ENCODE results near the gene PLAAT2. TPM values are rescaled to one million over a fixed set of nuclear protein-coding genes. Genes with fewer than 3 reads are reported as not detected.
"Not testable (repeated sequence)": the region's sequence is repeated elsewhere in the genome, so short reads cannot be mapped to it uniquely, and the experiment has no call there.

PLAAT2 gene
- total RNA-seq, 2 experiments from 2014 or later, result 0.57 TPM; not detected in 1

DNA sequence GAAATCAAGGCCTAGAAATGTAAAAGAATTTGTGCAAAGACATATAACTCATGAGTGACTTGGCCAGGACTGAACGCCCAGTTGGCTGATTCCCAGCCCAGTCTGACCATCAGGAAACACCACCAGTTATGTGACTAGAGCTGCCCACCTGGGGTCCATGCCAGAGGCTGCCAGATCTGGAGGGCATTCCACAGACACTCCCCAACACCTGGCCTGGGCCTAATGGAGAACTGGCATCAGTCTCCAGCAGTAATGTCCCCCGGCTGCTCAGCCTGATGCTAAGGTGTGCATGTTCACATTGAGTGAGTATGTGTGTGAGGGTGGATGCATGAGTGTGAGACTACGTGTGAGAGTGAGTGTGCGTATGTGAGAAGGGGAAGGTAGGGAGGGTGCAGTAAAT, 35.4 kb upstream of the PLAAT2 start:
- Mint-ChIP-seq H3K9me3 (ENCODE audit: insufficient read depth) (no peaks in the 10 kb centered on the region), H3K27me3 (ENCODE audit: low read depth) (no peaks in the 10 kb centered on the region), H3K36me3 (ENCODE audit: low read depth) (no peaks in the 10 kb centered on the region), H3K4me1 (ENCODE audit: low read depth) (no peaks in the 10 kb centered on the region), H3K27ac (no peak overlapping the region), H3K4me3 (no peak overlapping the region)
- POLR2A ChIA-PET, result no interaction called here
- CTCF ChIA-PET, result no interaction called here
- DNase-seq, result no peak
- ATAC-seq, result no peak

- Mint-ChIP-seq H3K27ac (no peak overlapping the region), H3K4me1 (ENCODE audit: low read depth) (no peaks in the 10 kb centered on the region), H3K36me3 (ENCODE audit: low read depth) (no peaks in the 10 kb centered on the region), H3K27me3 (ENCODE audit: low read depth) (no peaks in the 10 kb centered on the region), H3K4me3 (no peak overlapping the region), H3K9me3 (ENCODE audit: insufficient read depth) (no peaks in the 10 kb centered on the region)
- POLR2A ChIA-PET, result no interaction called here
- CTCF ChIA-PET, result no interaction called here
- ATAC-seq (no peak), DNase-seq (no peak)
Measured at GRCh38 chr11:63595296-63595695, 32.1 kb upstream of the PLAAT2 start.

GRCh38 chr11:63592975-63593395, 29.8 kb upstream of the PLAAT2 start:
- ChIA-PET CTCF (interaction anchor here (0.8 to 2.9 kb wide), 3 partner anchors 10 to 113 kb away, joined by 3 to 7 read pairs (median 5); no protein-coding TSS in a partner anchor), POLR2A (no interaction called here)
- ATAC-seq, result no peak
- Mint-ChIP-seq H3K4me3 (no peak overlapping the region), H3K9me3 (ENCODE audit: insufficient read depth) (no peaks in the 10 kb centered on the region), H3K27ac (no peak overlapping the region), H3K4me1 (ENCODE audit: low read depth) (no peaks in the 10 kb centered on the region), H3K36me3 (ENCODE audit: low read depth) (no peaks in the 10 kb centered on the region), H3K27me3 (ENCODE audit: low read depth) (no peaks in the 10 kb centered on the region)
- DNase-seq, result no peak

DNA sequence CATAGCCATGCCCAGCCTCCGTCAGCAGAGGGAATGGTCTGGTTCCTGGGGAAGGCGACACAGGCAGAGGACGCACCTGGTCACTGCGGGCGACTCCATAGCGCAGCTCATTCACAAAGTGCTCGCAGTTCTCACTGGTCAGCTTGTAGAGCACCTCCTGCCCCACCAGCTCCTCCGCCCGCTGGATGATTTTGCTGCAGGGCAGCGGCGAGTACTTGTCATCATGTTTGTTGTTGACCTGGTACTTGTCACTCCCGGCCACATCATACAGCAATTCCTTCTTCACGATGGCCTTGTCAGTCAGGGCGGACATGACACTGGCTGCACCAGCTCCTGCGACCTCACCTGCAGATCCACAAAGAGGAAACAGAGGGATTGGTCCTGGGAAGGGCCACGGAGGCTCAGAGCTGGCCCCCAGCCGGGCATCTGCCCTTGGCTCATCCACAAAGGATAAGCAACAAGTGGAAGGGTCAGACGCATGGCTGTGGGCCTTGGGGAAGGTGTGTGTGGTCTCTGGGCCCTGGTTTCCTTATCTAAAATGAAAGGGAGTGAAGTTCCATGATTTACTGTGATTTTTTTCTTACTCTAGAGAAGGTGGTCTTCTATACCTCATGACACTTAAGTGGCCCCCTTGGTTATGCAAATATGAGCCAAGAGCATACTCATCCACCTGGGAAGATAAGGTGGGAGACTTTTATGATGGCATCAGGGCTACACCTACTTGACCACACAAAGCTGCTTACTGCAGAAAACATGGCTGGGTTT, 27.0 kb upstream of the PLAAT2 start:
- Mint-ChIP-seq H3K4me3 (no peak overlapping the region), H3K9me3 (ENCODE audit: insufficient read depth) (no peaks in the 10 kb centered on the region), H3K36me3 (ENCODE audit: low read depth) (no peaks in the 10 kb centered on the region), H3K27ac (no peak overlapping the region), H3K4me1 (ENCODE audit: low read depth) (no peaks in the 10 kb centered on the region), H3K27me3 (ENCODE audit: low read depth) (no peaks in the 10 kb centered on the region)
- ChIA-PET POLR2A (no interaction called here), CTCF (interaction anchor here (1.5 kb wide), 1 partner anchor 28 kb away, joined by 3 read pairs; no protein-coding TSS in a partner anchor)
- DNase-seq, result no peak
- ATAC-seq, result no peak

GRCh38 chr11:63589000-63589399, 25.8 kb upstream of the PLAAT2 start:
- Mint-ChIP-seq H3K27ac (no peak overlapping the region), H3K4me1 (ENCODE audit: low read depth) (no peaks in the 10 kb centered on the region), H3K4me3 (no peak overlapping the region), H3K36me3 (ENCODE audit: low read depth) (no peaks in the 10 kb centered on the region), H3K9me3 (ENCODE audit: insufficient read depth) (no peaks in the 10 kb centered on the region), H3K27me3 (ENCODE audit: low read depth) (no peaks in the 10 kb centered on the region)
- POLR2A ChIA-PET, result no interaction called here
- ATAC-seq, result no peak
- no peak for DNase-seq
- CTCF ChIA-PET, result interaction anchor here (1.4 kb wide), 1 partner anchor 149 kb away, joined by 4 read pairs; no protein-coding TSS in a partner anchor

DNA sequence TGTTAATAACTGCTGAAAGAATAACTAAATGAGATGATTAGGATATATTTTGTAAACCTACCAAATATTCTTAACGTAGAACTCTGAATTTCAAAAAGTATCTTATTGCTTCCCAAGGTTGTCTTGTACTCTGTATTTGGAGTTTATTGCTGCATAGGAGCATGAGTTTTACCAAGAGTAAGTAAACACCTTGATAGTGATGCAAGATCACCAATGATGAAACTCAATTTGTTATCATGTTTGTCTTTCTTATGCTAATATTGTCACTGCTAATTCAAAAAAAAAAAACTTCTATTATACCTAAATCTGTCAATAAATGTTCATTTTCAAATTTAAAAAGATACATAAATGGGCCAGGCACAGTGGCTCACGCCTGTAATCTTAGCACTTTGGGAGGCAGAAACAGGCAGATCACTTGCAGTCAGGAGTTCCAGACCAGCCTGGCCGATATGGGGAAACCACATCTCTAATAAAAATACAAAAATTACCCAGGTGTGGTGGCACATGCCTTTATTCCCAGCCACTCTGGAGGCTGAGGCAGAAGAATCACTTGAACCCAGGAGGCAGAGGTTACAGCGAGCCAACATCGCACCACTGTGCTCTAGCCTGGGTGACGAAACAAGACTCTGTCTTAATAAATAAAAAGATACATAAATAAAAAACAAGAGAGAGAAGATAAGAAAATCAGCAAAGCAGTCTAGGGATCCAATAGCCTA, 23.4 kb upstream of the PLAAT2 start:
- no peak for ATAC-seq
- H3K27me3 Mint-ChIP-seq (ENCODE audit: low read depth), result no peaks in the 10 kb centered on the region
- DNase-seq, result no peak
- peaks cover 13% of the 10 kb centered on the region for H3K36me3 Mint-ChIP-seq (ENCODE audit: low read depth)
- CTCF ChIA-PET, result no interaction called here
- H3K9me3 Mint-ChIP-seq (ENCODE audit: insufficient read depth), result peaks cover 4% of the 10 kb centered on the region
- H3K4me3 Mint-ChIP-seq, result no peak overlapping the region
- POLR2A ChIA-PET, result no interaction called here
- H3K27ac Mint-ChIP-seq, result no peak overlapping the region
- peaks cover 18% of the 10 kb centered on the region for H3K4me1 Mint-ChIP-seq (ENCODE audit: low read depth)

DNA sequence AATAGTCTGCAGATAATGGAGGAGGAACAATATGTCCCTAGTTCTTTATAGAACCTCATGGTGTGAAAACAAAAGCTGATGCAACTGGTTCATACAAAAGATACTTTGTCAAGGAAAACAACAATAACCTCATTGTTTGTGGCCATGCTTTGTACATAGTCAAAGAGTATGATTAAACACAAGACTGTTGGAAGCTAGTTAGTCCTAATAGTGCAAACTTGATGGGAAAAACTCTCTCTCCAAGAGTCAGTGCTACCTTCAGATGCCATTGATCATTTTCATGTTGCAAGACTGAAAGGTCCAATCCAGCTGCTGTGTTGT, 20.1 kb upstream of the PLAAT2 start:
- peaks cover 18% of the 10 kb centered on the region for H3K9me3 Mint-ChIP-seq (ENCODE audit: insufficient read depth)
- CTCF ChIA-PET, result interaction anchor here (0.7 to 2.2 kb wide), 6 partner anchors 10 to 104 kb away, joined by 3 to 8 read pairs (median 3); no protein-coding TSS in a partner anchor
- ATAC-seq (no peak), DNase-seq (no peak)
- peaks cover 35% of the 10 kb centered on the region for H3K36me3 Mint-ChIP-seq (ENCODE audit: low read depth)
- H3K4me3 Mint-ChIP-seq, result no peak overlapping the region
- POLR2A ChIA-PET, result no interaction called here
- H3K4me1 Mint-ChIP-seq (ENCODE audit: low read depth), result peaks cover 20% of the 10 kb centered on the region
- no peaks in the 10 kb centered on the region for H3K27me3 Mint-ChIP-seq (ENCODE audit: low read depth)
- no peak overlapping the region for H3K27ac Mint-ChIP-seq

- ATAC-seq; POLR2A ChIA-PET; H3K27ac Mint-ChIP-seq; H3K27me3 Mint-ChIP-seq (ENCODE audit: low read depth); H3K4me3 Mint-ChIP-seq; DNase-seq: not testable (repeated sequence)
- CTCF ChIA-PET, result interaction anchor here (1.2 to 1.6 kb wide), 2 partner anchors 54 to 101 kb away, joined by 3 to 4 read pairs; no protein-coding TSS in a partner anchor
- peaks cover 20% of the 10 kb centered on the region for H3K4me1 Mint-ChIP-seq (ENCODE audit: low read depth)
- H3K36me3 Mint-ChIP-seq (ENCODE audit: low read depth), result peaks cover 37% of the 10 kb centered on the region
- H3K9me3 Mint-ChIP-seq (ENCODE audit: insufficient read depth), result peaks cover 18% of the 10 kb centered on the region
Measured at GRCh38 chr11:63581224-63581623, 18.0 kb upstream of the PLAAT2 start.

DNA sequence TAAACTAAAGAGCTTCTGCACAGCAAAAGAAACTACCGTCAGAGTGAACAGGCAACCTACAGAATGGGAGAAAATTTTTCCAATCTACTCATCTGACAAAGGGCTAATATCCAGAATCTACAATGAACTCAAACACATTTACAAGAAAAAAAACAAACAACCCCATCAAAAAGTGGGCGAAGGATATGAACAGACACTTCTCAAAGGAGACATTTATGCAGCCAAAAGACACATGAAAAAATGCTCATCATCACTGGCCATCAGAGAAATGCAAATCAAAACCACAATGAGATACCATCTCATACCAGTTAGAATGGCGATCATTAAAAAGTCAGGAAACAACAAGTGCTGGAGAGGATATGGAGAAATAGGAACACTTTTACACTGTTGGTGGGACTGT, 15.7 kb upstream of the PLAAT2 start:
- Mint-ChIP-seq H3K36me3 (ENCODE audit: low read depth) (peaks cover 48% of the 10 kb centered on the region), H3K4me1 (ENCODE audit: low read depth) (peaks cover 34% of the 10 kb centered on the region), H3K9me3 (ENCODE audit: insufficient read depth) (peaks cover 18% of the 10 kb centered on the region)
- H3K27me3 Mint-ChIP-seq (ENCODE audit: low read depth); H3K27ac Mint-ChIP-seq; CTCF ChIA-PET; POLR2A ChIA-PET; DNase-seq; ATAC-seq; H3K4me3 Mint-ChIP-seq: not testable (repeated sequence)

- no peaks in the 10 kb centered on the region for H3K9me3 Mint-ChIP-seq (ENCODE audit: insufficient read depth)
- no peak for ATAC-seq
- H3K4me3 Mint-ChIP-seq, result peak overlapping the region; percentile 66
- POLR2A ChIA-PET, result interaction anchor here (1.0 to 1.9 kb wide), 6 partner anchors 11 to 734 kb away, joined by 3 to 8 read pairs (median 4); partner anchors contain the start of gene PLAAT2
- CTCF ChIA-PET, result interaction anchor here (0.6 to 2.2 kb wide), 7 partner anchors 22 to 96 kb away, joined by 3 to 10 read pairs (median 3); no protein-coding TSS in a partner anchor
- H3K27me3 Mint-ChIP-seq (ENCODE audit: low read depth), result peaks cover 2% of the 10 kb centered on the region
- H3K27ac Mint-ChIP-seq, result peak overlapping the region; percentile 82
- peaks cover 26% of the 10 kb centered on the region for H3K36me3 Mint-ChIP-seq (ENCODE audit: low read depth)
- peaks cover 21% of the 10 kb centered on the region for H3K4me1 Mint-ChIP-seq (ENCODE audit: low read depth)
- no peak for DNase-seq
Measured at GRCh38 chr11:63574856-63575602, 11.8 kb upstream of the PLAAT2 start.

DNA sequence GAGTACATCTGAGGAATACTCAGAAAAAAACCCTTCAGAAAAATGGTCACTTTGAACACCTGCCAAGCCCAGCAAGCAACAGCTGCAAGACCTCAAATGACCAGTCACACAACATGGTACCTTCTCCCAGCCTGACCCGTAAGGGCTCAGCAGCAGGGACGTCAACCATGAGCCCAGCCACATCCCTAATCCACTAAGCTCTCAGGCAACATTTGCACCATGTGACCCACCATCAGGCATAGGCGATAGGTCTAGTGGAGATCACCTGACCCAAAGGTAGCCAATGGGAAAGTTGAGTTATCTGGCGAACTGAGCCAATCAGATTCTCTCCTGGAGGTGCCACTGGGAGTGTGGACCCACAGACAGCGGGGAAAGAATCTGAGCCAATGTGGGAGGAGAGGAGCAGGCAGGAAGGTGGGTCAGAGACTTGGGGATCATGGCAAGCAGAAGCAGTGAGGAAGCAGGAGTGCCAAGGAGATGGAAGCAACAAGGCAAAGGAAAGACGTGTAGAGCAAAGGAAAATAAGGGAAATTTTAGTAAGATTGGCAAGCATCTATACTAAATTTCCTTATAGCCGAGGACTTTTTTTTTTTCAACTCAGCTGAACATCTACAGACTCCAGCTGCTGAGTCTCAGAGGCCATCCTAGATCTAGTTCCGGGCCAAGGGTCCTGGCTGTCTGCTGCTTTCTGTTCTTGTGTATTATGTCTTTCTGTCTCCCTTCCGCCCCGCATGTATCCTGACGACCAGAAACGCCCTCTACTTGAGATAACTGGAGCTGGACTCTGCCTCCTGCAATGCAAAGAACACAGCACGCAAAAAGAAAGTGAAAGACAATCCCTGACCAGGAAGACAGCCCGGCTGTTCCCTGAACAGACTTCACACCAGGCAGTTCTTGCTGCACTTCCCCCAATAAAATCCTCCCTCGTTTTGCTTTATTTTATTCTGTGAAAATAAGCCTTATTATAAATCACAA, 11.0 kb upstream of the PLAAT2 start:
- Mint-ChIP-seq H3K4me1 (ENCODE audit: low read depth) (peaks cover 21% of the 10 kb centered on the region), H3K4me3 (peak overlapping the region; percentile 66), H3K36me3 (ENCODE audit: low read depth) (peaks cover 21% of the 10 kb centered on the region), H3K27ac (peak overlapping the region; percentile 82), H3K9me3 (ENCODE audit: insufficient read depth) (no peaks in the 10 kb centered on the region), H3K27me3 (ENCODE audit: low read depth) (peaks cover 2% of the 10 kb centered on the region)
- DNase-seq (peak; percentile 73), ATAC-seq (peak; percentile 95)
- ChIA-PET POLR2A (interaction anchor here (1.0 to 1.9 kb wide), 6 partner anchors 10 to 733 kb away, joined by 3 to 8 read pairs (median 4); partner anchors contain the start of gene PLAAT2), CTCF (interaction anchor here (0.7 to 2.2 kb wide), 7 partner anchors 9 to 95 kb away, joined by 3 to 10 read pairs (median 3); no protein-coding TSS in a partner anchor)

Data from activated CD8-positive, alpha-beta T cell treated with anti-CD3 and anti-CD28 coated beads, Interleukin-2, amount 10 ng/mL, durations not matched to agents 7 days and 5 days (primary cell).